Measurements from ENCODE around the gene VMAC. TPM values are rescaled to one million over a fixed set of nuclear protein-coding genes. Genes with fewer than 3 reads are reported as not detected.

The VMAC gene
- total and polyA plus RNA-seq, 2 of the 13 experiments (the other 11 are each of a cell fraction or from before 2014, with no cell fraction given), result 2.4 TPM

- TF ChIP-seq, protein P1, sequence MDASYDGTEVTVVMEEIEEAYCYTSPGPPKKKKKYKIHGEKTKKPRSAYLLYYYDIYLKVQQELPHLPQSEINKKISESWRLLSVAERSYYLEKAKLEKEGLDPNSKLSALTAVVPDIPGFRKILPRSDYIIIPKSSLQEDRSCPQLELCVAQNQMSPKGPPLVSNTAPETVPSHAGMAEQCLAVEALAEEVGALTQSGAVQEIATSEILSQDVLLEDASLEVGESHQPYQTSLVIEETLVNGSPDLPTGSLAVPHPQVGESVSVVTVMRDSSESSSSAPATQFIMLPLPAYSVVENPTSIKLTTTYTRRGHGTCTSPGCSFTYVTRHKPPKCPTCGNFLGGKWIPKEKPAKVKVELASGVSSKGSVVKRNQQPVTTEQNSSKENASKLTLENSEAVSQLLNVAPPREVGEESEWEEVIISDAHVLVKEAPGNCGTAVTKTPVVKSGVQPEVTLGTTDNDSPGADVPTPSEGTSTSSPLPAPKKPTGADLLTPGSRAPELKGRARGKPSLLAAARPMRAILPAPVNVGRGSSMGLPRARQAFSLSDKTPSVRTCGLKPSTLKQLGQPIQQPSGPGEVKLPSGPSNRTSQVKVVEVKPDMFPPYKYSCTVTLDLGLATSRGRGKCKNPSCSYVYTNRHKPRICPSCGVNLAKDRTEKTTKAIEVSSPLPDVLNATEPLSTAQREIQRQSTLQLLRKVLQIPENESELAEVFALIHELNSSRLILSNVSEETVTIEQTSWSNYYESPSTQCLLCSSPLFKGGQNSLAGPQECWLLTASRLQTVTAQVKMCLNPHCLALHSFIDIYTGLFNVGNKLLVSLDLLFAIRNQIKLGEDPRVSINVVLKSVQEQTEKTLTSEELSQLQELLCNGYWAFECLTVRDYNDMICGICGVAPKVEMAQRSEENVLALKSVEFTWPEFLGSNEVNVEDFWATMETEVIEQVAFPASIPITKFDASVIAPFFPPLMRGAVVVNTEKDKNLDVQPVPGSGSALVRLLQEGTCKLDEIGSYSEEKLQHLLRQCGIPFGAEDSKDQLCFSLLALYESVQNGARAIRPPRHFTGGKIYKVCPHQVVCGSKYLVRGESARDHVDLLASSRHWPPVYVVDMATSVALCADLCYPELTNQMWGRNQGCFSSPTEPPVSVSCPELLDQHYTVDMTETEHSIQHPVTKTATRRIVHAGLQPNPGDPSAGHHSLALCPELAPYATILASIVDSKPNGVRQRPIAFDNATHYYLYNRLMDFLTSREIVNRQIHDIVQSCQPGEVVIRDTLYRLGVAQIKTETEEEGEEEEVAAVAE (CRISPR knock-in tag; IDR thresholded peaks at IDR 0.05; ENCODE audit: borderline replicate concordance), result no peak; the same call in 1 of the 2 replicates
- TF ChIP-seq HDAC1 (CRISPR knock-in tag; IDR thresholded peaks at IDR 0.05) (peak; percentile 89), CREB1 (IDR thresholded peaks at IDR 0.05) (no peak), CREB1 (CRISPR knock-in tag; IDR thresholded peaks at IDR 0.05) (0 out of 2 replicates have a peak, but pooled peaks have one; percentile 53), PHF21A (CRISPR knock-in tag; IDR thresholded peaks at IDR 0.05) (peak; percentile 88), ZNF3 (CRISPR knock-in tag; IDR thresholded peaks at IDR 0.05) (no peak), ZNF850 (CRISPR knock-in tag; conservative IDR thresholded peaks at IDR 0.05) (no peak), ASH2L (IDR thresholded peaks at IDR 0.05; ENCODE audit: insufficient read length, low read depth, low read length) (peak; percentile 60), ELF3 (CRISPR knock-in tag; IDR thresholded peaks at IDR 0.05) (peak; percentile 92), MZF1 (CRISPR knock-in tag; IDR thresholded peaks at IDR 0.05; ENCODE audit: borderline replicate concordance) (no peak), AGO1 (IDR thresholded peaks at IDR 0.05; ENCODE audit: low read depth, low read length, poor library complexity, severe bottlenecking) (no peak), TRIM22 (IDR thresholded peaks at IDR 0.05) (no peak), ZFP36L1 (CRISPR knock-in tag; IDR thresholded peaks at IDR 0.05) (peak; percentile 56; the same call in 1 of the 2 replicates), ZNF484 (CRISPR knock-in tag; IDR thresholded peaks at IDR 0.05; ENCODE audit: borderline replicate concordance, low read depth) (no peak), ZNF558 (CRISPR knock-in tag; IDR thresholded peaks at IDR 0.05; ENCODE audit: borderline replicate concordance) (peak; percentile 65; the same call in 1 of the 2 replicates), ZNF83 (CRISPR knock-in tag; IDR thresholded peaks at IDR 0.05; ENCODE audit: borderline replicate concordance) (no peak), SP1 (IDR thresholded peaks at IDR 0.05) (no peak), SP1 (CRISPR knock-in tag; IDR thresholded peaks at IDR 0.05) (peak; percentile 53; the same call in 1 of the 2 replicates), MTA3 (CRISPR knock-in tag; IDR thresholded peaks at IDR 0.05) (no peak), MYNN (CRISPR knock-in tag; IDR thresholded peaks at IDR 0.05; ENCODE audit: low read depth) (no peak), ZNF678 (CRISPR knock-in tag; IDR thresholded peaks at IDR 0.05) (no peak)
- TF ChIP-seq, protein P2, sequence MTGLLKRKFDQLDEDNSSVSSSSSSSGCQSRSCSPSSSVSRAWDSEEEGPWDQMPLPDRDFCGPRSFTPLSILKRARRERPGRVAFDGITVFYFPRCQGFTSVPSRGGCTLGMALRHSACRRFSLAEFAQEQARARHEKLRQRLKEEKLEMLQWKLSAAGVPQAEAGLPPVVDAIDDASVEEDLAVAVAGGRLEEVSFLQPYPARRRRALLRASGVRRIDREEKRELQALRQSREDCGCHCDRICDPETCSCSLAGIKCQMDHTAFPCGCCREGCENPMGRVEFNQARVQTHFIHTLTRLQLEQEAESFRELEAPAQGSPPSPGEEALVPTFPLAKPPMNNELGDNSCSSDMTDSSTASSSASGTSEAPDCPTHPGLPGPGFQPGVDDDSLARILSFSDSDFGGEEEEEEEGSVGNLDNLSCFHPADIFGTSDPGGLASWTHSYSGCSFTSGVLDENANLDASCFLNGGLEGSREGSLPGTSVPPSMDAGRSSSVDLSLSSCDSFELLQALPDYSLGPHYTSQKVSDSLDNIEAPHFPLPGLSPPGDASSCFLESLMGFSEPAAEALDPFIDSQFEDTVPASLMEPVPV (CRISPR knock-in tag; IDR thresholded peaks at IDR 0.05), result peak; percentile 73; the same call in 1 of the 2 replicates
- TF ChIP-seq, protein P3, sequence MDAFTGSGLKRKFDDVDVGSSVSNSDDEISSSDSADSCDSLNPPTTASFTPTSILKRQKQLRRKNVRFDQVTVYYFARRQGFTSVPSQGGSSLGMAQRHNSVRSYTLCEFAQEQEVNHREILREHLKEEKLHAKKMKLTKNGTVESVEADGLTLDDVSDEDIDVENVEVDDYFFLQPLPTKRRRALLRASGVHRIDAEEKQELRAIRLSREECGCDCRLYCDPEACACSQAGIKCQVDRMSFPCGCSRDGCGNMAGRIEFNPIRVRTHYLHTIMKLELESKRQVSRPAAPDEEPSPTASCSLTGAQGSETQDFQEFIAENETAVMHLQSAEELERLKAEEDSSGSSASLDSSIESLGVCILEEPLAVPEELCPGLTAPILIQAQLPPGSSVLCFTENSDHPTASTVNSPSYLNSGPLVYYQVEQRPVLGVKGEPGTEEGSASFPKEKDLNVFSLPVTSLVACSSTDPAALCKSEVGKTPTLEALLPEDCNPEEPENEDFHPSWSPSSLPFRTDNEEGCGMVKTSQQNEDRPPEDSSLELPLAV (CRISPR knock-in tag; conservative IDR thresholded peaks at IDR 0.05; ENCODE audit: low read depth), result no peak
Observed at GRCh38 chr19:5880604-5881078, 24.0 kb upstream of the VMAC start (continued).
